Colon (tissue), 2 donors: ENCODE data around the gene UTF1.
"Not testable (repeated sequence)": the region's sequence is repeated elsewhere in the genome, so short reads cannot be mapped to it uniquely, and the experiment has no call there.

Experiments used
- FAIRE-seq: peaks from 2 replicates; lab custom pipeline; 2012; peaks lifted over from hg19 to GRCh38; lab: Jason Lieb, UNC
- donor health status: control.
- donor health status: control.

The UTF1 gene

GRCh38 chr10:133227256-133227655, 2.8 kb upstream of the UTF1 start:
- FAIRE-seq: no peak

- no peak for FAIRE-seq
Observed at GRCh38 chr10:133229265-133230043, 563 bp upstream of the UTF1 start.

DNA sequence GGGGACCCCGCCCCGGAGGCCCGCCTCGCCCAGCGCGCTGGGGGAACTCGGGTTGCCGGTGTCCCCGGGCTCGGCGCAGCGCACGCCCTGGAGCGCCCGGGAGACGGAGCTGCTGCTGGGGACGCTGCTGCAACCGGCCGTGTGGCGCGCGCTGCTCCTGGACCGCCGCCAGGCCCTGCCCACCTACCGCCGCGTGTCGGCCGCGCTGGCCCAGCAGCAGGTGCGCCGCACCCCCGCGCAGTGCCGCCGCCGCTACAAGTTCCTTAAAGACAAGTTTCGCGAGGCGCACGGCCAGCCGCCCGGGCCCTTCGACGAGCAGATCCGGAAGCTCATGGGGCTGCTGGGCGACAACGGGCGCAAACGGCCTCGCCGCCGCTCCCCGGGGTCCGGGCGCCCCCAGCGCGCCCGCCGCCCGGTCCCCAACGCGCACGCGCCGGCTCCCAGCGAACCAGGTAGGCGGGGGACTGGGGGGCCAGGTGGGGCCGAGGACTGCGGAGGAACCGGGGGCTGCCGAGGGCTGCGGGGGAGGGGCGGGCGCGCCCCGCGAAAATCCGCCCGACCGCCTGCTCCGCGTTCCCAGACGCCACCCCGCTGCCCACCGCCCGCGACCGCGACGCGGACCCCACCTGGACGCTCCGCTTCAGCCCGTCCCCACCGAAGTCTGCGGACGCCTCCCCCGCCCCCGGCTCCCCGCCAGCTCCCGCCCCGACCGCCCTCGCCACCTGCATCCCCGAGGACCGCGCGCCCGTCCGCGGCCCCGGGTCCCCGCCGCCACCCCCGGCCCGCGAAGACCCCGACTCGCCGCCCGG, 574 bp downstream of the UTF1 start:
- no peak for FAIRE-seq

GRCh38 chr10:133231244-133231945, 1.4 kb downstream of the UTF1 start:
- FAIRE-seq: no peak

GRCh38 chr10:133231946-133232574, 2.0 kb downstream of the UTF1 start:
- no peak for FAIRE-seq

GRCh38 chr10:133234796-133235195, 4.8 kb downstream of the UTF1 start:
- FAIRE-seq: not testable (repeated sequence)

DNA sequence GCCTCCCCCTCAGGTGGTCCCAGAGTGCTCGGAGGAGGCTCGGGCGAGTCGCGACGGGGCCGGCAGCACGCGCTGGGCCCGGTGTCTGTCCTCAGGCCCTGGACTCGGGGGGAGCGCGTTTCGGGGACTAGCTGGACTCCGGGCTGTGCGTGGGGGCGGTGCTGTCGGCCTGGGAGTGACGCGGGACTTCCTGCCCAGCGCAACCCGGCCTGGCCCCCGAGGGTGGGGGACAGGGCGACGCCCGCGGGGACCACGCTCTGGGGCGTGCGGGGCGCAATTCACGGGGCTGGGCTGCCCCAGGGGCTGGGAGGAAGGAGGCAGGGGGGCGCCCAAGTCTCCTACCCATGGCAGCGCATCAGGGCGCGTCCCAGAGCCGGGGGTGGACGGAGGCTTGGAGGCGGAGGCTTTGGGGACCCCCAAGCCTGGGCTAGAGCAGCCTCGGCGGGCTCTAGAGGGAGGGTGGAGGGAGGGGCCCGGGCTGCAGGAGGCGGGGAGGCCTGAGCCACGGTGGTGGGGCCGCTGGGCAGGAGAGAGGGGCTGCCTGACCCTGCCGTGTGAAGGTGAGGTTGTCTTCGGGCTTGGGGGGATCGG, 5.3 kb downstream of the UTF1 start:
- FAIRE-seq: no peak

- no peak for FAIRE-seq
Observed at GRCh38 chr10:133235932-133236331, 5.9 kb downstream of the UTF1 start.

GRCh38 chr10:133236401-133237240, 6.6 kb downstream of the UTF1 start:
- no peak for FAIRE-seq

GRCh38 chr10:133237241-133237587, 7.2 kb downstream of the UTF1 start:
- no peak for FAIRE-seq

DNA sequence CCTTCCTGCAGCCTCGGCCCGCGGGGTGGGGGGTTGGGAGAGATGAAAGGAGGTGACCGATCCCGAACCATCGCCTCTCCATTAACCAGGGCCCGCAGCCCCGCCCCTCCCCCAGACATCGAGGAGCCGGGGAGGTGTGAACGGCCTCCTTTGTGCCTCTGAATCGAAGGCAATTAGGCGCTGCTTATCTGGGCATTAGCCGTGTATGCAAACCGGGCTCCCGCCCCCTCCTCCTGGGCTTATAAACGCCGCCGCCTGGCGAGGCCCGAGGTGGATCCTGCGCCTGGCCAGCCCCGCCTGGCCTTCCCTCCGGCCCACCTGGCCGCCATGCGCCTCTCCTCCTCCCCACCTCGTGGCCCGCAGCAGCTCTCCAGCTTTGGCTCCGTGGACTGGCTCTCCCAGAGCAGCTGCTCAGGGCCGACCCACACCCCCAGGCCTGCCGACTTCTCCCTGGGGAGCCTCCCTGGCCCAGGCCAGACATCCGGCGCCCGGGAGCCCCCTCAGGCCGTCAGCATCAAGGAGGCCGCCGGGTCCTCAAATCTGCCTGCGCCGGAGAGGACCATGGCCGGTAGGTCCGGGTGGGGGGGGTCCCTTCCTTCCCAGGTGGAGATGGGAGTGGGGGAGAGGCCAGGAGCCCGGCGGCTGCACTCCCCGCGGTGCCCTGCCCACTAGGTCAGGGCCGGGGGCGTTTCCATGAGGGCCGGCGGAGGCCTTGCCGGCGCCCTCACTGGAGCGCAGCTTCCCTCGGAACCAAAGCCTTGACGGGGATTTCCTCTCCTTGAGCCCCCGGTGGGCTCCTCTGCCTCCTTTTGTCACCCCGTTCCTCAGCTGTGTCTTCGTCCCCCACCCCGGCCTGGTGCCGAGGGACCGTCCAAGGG, 7.8 kb downstream of the UTF1 start, which contains the start of gene VENTX:
TSS of gene VENTX (plus strand) at position 268 of the 878 bp plus-strand sequence. CDS start at position 328, 60 bp downstream.
- no peak for FAIRE-seq

DNA sequence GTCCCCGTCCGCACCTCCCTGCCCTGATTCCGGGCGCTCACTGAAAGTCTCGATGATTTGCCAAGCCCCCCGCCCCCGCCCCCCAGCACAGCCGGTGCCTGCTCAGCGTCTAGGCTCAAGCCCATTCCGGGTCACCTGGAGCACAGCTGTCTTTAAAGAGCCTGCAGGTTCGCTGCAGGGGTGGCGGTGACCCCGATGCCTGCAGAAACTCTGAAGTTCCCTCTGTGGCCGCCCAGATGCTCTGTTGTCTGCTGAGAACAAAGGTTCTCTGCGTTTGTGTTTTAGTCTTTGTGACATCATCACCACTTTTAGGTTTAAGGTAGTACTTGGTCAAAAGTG, 8.4 kb downstream of the UTF1 start:
- FAIRE-seq: no peak

DNA sequence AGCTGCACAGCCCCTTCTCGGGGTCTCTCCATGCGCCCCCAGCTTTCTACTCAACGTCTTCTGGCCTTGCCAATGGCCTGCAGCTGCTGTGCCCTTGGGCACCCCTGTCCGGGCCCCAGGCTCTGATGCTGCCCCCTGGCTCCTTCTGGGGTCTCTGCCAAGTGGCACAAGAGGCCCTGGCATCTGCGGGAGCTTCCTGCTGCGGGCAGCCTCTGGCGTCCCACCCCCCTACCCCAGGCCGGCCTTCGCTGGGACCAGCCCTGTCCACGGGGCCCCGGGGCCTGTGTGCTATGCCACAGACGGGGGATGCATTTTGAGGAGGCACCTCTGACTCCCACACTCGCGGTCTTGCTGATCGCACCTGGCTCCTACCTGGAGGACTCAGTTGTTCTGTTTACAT, 10.0 kb downstream of the UTF1 start:
- no peak for FAIRE-seq

DNA sequence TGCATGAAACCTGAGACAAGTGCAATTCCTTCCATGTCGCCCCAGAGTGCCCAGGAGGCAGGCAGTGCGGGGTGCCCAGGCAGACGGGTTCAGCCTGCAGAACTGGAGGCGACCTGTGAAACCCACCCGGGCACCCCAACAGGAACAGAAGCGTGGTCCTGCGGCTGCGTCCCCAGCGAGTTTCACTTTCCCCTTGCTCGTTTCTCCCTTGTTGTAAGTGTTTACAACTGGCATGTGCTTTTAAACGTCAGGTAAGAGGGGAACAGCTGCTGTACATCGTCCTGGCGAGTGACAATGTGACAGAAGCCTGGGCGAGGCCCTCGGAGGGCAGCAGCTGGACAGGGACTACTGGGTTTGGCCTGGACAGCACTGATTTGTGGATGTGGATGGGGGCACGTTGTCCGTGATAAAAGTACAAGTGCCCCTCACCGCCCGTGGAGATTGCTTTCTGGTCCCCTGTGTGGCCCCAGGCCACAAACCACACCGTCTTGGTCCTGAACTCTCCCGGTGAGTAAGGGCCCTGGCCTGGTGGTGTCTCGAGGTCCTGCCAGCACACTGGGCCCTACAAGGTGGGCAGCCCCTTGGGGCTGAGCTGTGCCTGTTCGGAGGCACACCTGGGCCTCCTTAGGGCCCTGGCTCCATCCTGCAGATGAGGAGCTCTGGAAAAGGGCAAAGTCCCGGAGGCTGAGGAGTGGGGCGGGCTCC, 11.6 kb downstream of the UTF1 start:
- FAIRE-seq: no peak

DNA sequence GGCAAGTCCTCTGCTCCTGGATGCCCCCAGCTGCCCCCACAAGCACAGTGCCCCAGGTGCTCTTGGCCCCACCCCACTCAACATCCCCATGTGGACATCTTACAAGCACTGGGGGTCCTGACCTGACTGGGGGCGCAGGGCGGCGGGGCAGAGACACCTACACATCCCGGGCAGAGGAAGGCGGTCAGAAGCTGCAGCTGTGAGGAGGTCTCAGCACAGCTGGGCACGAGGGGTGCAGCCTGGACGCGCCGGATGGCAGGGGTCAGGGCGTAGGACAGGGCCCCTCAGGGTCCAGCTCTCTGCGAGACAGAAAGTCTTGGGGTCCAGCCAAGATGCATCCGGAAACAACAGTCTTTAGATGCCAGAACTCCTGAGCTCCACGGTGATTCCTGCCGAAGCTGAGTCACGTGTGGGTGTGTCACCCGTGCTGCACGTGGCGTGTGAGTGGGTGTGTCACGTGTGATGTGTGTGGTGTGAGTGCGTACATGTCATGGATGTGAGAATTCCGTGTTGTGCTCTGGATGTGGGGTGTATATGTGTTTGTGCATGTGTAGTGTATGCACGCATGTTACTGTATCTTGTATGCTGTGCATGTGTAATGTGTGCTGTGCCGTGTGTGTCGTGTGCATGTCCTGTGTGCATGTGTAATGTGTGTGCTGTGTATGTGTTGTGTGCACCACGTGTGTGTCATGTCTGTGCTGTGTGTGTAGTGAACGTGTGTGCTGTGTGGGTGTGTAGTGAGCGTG, 12.8 kb downstream of the UTF1 start:
- FAIRE-seq: no peak

DNA sequence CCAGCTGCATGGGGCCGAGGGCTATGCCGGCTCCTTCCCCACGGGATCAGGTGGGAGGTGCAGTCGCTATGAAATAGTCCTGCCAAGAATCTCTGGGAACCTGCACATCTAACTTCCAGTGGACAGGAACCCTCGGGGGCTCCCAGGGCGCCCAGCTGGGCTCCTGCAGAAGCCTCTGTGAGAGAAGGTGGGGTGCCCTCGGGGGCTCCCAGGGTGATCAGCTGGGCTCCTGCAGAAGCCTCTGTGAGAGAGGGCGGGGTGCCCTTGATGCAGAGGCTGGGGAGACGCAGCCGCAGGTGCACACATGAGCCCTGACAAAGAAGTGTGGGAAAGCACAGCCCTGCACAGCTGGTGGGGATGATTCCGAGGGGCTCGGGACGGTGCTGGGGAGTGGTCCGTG, 13.6 kb downstream of the UTF1 start:
- no peak for FAIRE-seq

GRCh38 chr10:133245439-133246235, 15.6 kb downstream of the UTF1 start:
- FAIRE-seq: no peak

DNA sequence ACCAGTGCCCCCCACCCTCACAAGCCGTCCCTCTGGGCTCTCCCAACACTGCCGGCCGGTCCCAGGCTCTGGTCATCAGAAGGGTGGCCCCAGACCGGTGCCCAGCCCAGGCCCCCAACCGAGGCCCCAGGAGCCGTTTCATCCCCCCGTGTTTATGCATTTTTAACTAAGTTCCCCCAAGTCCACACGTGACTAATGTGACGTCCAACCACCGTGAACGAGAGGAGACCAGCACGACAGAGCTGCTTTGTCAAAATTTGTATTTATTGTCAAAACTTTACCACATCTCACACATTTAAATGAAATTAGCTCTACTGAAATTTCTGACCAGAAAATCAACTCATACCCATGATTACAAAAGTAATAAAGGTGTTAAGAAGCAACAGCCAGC, 16.2 kb downstream of the UTF1 start:
- no peak for FAIRE-seq
